ENCODE results near the gene ADCK1.

- TF ChIP-seq SRF (CRISPR knock-in tag; IDR thresholded peaks at IDR 0.05): no peak
- TF ChIP-seq UBTF (IDR thresholded peaks at IDR 0.05; ENCODE audit: borderline replicate concordance in 1 of 2, low read depth in 2 of 2, low read length in 2 of 2): no peak
- TF ChIP-seq POLR2AphosphoS5 (IDR thresholded peaks at IDR 0.05; ENCODE audit: control insufficient read depth, insufficient read depth, low read depth, low read length): no peak
- no peak for TF ChIP-seq BACH1 (tag; IDR thresholded peaks at IDR 0.05)
- TF ChIP-seq ZNF175 (CRISPR knock-in tag; IDR thresholded peaks at IDR 0.05; ENCODE audit: low read depth): no peak
- TF ChIP-seq, protein P1, sequence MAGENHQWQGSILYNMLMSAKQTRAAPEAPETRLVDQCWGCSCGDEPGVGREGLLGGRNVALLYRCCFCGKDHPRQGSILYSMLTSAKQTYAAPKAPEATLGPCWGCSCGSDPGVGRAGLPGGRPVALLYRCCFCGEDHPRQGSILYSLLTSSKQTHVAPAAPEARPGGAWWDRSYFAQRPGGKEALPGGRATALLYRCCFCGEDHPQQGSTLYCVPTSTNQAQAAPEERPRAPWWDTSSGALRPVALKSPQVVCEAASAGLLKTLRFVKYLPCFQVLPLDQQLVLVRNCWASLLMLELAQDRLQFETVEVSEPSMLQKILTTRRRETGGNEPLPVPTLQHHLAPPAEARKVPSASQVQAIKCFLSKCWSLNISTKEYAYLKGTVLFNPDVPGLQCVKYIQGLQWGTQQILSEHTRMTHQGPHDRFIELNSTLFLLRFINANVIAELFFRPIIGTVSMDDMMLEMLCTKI (IDR thresholded peaks at IDR 0.05; ENCODE audit: partially characterized antibody): no peak
- TF ChIP-seq CTCF (IDR thresholded peaks at IDR 0.05 in 2 of 3, conservative IDR thresholded peaks at IDR 0.05 in 1 of 3; ENCODE audit: insufficient read depth in 2 of 3, low read depth in 1 of 3, low read length in 3 of 3): no peak
- no peak for TF ChIP-seq MAX (CRISPR knock-in tag; IDR thresholded peaks at IDR 0.05)
- TF ChIP-seq TAF1 (IDR thresholded peaks at IDR 0.05; ENCODE audit: control insufficient read depth, extremely low read depth, insufficient read depth, low read length, severe bottlenecking): no peak
- TF ChIP-seq, protein P2, sequence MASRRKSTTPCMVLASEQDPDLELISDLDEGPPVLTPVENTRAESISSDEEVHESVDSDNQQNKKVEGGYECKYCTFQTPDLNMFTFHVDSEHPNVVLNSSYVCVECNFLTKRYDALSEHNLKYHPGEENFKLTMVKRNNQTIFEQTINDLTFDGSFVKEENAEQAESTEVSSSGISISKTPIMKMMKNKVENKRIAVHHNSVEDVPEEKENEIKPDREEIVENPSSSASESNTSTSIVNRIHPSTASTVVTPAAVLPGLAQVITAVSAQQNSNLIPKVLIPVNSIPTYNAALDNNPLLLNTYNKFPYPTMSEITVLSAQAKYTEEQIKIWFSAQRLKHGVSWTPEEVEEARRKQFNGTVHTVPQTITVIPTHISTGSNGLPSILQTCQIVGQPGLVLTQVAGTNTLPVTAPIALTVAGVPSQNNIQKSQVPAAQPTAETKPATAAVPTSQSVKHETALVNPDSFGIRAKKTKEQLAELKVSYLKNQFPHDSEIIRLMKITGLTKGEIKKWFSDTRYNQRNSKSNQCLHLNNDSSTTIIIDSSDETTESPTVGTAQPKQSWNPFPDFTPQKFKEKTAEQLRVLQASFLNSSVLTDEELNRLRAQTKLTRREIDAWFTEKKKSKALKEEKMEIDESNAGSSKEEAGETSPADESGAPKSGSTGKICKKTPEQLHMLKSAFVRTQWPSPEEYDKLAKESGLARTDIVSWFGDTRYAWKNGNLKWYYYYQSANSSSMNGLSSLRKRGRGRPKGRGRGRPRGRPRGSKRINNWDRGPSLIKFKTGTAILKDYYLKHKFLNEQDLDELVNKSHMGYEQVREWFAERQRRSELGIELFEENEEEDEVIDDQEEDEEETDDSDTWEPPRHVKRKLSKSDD (conservative IDR thresholded peaks at IDR 0.05; ENCODE audit: low read length): no peak
Measured at GRCh38 chr14:77882098-77882497, 82.2 kb downstream of the ADCK1 start.

All from K562 (cell line).